GM23248 (cell line): Measurements from ENCODE around the gene MMP15.

Experiments
- EZH2 ChIP-seq: fragments of 200-600 bp; sonication (generic); IDR thresholded peaks from 2 replicates; pipeline ENCODE4 v1.6.1; 2018; ENCODE audit warnings: antibody characterized with exemption, mild to moderate bottlenecking; ENCODE audit not compliant: insufficient read depth, poor library complexity, severe bottlenecking
- EZH2phosphoT487 ChIP-seq: fragments of 200-600 bp; sonication (generic); IDR thresholded peaks from 2 replicates; pipeline ENCODE4 v1.6.1; 2018; ENCODE audit warnings: antibody characterized with exemption, moderate library complexity, mild to moderate bottlenecking, low read depth; ENCODE audit not compliant: insufficient read depth

- TF ChIP-seq EZH2 (no peak), EZH2phosphoT487 (no peak)
Observed at GRCh38 chr16:58027916-58028455, 2.4 kb downstream of the MMP15 start.
